ENCODE data around the gene ANKFY1.

DNA sequence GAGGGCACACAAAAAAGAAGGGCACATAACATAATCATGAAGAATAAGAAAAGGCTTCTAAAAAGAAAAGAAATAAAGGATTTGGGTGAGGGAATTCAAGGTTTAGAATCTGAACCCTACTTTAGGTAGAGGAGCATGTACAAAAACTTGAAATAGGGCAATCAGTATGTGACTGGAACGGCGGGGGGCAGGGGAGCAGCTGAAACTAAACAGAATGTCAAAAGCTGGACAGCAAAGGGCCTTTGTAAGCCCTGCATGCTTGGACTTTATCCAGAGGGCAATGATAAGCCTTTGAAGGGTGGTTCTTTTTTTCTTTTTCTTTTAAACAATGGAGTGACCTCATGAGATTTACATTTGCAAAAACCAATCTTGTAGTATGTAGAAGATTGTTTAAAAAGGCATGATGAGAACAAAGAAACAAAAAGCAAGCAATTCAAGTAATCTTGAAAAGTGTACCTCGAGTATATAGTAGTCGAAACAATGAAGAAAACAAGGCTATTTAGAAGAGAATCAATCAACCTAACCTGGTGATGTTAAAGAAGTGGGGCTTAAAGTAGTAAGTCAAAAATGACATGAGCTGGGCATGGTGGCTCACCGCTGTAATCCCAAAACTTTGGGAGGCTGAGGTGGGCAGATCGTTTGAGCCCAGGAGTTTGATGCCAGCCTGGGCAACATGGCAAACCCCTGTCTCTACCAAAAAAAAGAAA is 46.7 kb upstream of the ANKFY1 start:
- TF ChIP-seq, protein P1, sequence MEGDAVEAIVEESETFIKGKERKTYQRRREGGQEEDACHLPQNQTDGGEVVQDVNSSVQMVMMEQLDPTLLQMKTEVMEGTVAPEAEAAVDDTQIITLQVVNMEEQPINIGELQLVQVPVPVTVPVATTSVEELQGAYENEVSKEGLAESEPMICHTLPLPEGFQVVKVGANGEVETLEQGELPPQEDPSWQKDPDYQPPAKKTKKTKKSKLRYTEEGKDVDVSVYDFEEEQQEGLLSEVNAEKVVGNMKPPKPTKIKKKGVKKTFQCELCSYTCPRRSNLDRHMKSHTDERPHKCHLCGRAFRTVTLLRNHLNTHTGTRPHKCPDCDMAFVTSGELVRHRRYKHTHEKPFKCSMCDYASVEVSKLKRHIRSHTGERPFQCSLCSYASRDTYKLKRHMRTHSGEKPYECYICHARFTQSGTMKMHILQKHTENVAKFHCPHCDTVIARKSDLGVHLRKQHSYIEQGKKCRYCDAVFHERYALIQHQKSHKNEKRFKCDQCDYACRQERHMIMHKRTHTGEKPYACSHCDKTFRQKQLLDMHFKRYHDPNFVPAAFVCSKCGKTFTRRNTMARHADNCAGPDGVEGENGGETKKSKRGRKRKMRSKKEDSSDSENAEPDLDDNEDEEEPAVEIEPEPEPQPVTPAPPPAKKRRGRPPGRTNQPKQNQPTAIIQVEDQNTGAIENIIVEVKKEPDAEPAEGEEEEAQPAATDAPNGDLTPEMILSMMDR (IDR thresholded peaks at IDR 0.05): no peak
- no peak for TF ChIP-seq POLR2A (IDR thresholded peaks at IDR 0.05)
- no peak for TF ChIP-seq EP300 (IDR thresholded peaks at IDR 0.05)
- no peak for TF ChIP-seq POLR2AphosphoS5 (IDR thresholded peaks at IDR 0.05)
